HepG2 (cell line): ENCODE data around the gene TIPIN. TPM values are rescaled to one million over a fixed set of nuclear protein-coding genes. Genes with fewer than 3 reads are reported as not detected.

ENCODE experiments used
- BCL3 ChIP-seq: sonication (generic); formaldehyde crosslinking; IDR thresholded peaks from 2 replicates; pipeline ENCODE4 v1.5.1; 2020; ENCODE audit warnings: mild to moderate bottlenecking, missing genetic modification reagents, moderate library complexity
- BCL6 ChIP-seq: IDR thresholded peaks from 2 replicates; pipeline ENCODE4 v1.6.1; 2016; ENCODE audit warnings: missing genetic modification reagents, missing compliant biosample characterization
- FOXM1 ChIP-seq: sonication (generic); formaldehyde crosslinking; IDR thresholded peaks from 2 replicates; pipeline ENCODE4 v1.5.0; 2020; ENCODE audit warnings: missing genetic modification reagents
- HMG20A ChIP-seq: IDR thresholded peaks from 2 replicates; pipeline ENCODE4 v1.6.1; 2016; ENCODE audit warnings: borderline replicate concordance
- HNF4G ChIP-seq, 2 experiments: sonication (generic) in 1 of 2; formaldehyde crosslinking in 1 of 2; IDR thresholded peaks; 2 replicates each; pipeline versions ENCODE4 v1.4.0 to v1.6.1; 2011 to 2020; ENCODE audit warnings: borderline replicate concordance in 2 of 2, low read depth in 2 of 2, mild to moderate bottlenecking in 2 of 2, low read length in 1 of 2, missing genetic modification reagents in 1 of 2, moderate library complexity in 1 of 2
- KIAA2018 ChIP-seq: sonication (generic); formaldehyde crosslinking; IDR thresholded peaks from 2 replicates; pipeline ENCODE4 v1.5.0; 2020; ENCODE audit warnings: mild to moderate bottlenecking, missing genetic modification reagents, borderline replicate concordance
- NFIB ChIP-seq: sonication (generic); formaldehyde crosslinking; IDR thresholded peaks from 2 replicates; pipeline ENCODE4 v1.9.0; 2021; ENCODE audit warnings: missing genetic modification reagents, mild to moderate bottlenecking, borderline replicate concordance
- RAD51 ChIP-seq: fragments of 450-650 bp; IDR thresholded peaks from 2 replicates; pipeline ENCODE4 v1.6.1; 2016; ENCODE audit warnings: borderline replicate concordance
- TCF12 ChIP-seq, 2 experiments: fragments of 450-650 bp in 1 of 2; sonication (generic) in 1 of 2; formaldehyde crosslinking in 1 of 2; IDR thresholded peaks; 2 replicates each; pipeline versions ENCODE4 v1.6.1 to v1.8.0; 2017 to 2022; ENCODE audit warnings: antibody characterized with exemption in 1 of 2, mild to moderate bottlenecking in 1 of 2, missing genetic modification reagents in 1 of 2, moderate library complexity in 1 of 2
- TP53 ChIP-seq: sonication (generic); formaldehyde crosslinking; conservative IDR thresholded peaks from 2 replicates; pipeline ENCODE4 v1.4.0; 2020; ENCODE audit warnings: missing genetic modification reagents
- UBTF ChIP-seq: sonication (generic); formaldehyde crosslinking; IDR thresholded peaks from 2 replicates; pipeline ENCODE4 v1.4.0; 2020; ENCODE audit warnings: mild to moderate bottlenecking, missing genetic modification reagents
- ZNF639 ChIP-seq: conservative IDR thresholded peaks from 2 replicates; pipeline ENCODE4 v1.6.1; 2018; ENCODE audit warnings: missing genetic modification reagents
- ZNF672 ChIP-seq: sonication (generic); formaldehyde crosslinking; IDR thresholded peaks from 2 replicates; pipeline ENCODE4 v1.8.1; 2022; ENCODE audit warnings: missing genetic modification reagents
- polyA plus RNA-seq, 8 experiments: library from polyadenylated mRNA; depleted of rRNA in 3 of 8; stranded (reverse) in 7 of 8; unstranded in 1 of 8; fragments of >200 nt; fragmentation: Illumina TruSeq in 4 of 8; extraction: Trizol in 4 of 8; gene quantifications; 2 replicates each; pipeline versions ENCODE4 v1.2.1 to v1.2.3, GENCODE V29; 2011 to 2016; ENCODE audit warnings: low read depth in 4 of 8, missing spikeins in 1 of 8, mixed read lengths in 1 of 8; ENCODE audit not compliant: insufficient read depth in 1 of 8
- total RNA-seq, 5 experiments: library from RNA; depleted of rRNA; stranded (reverse); fragments of >200 nt; fragmentation: Illumina TruSeq; extraction: Trizol; gene quantifications; 2 replicates each; pipeline ENCODE4 v1.2.3, GENCODE V29; 2016; ENCODE audit warnings: low read depth in 1 of 5

TIPIN gene
- total and polyA plus RNA-seq, 2 of the 13 experiments (the other 11 are each of a cell fraction or from before 2014, with no cell fraction given) = 2.7 to 28.6 TPM

GRCh38 chr15:66356359-66357236 is at the start of gene TIPIN (continued):
- TF ChIP-seq KIAA2018 (CRISPR knock-in tag) (no peak), BCL6 (CRISPR knock-in tag) (peak; percentile 42; the same call in 1 of the 2 replicates), TP53 (CRISPR knock-in tag) (no peak), HNF4G (IDR thresholded peaks at IDR 0.05; ENCODE audit: borderline replicate concordance, low read depth, low read length) (no peak), HNF4G (CRISPR knock-in tag; IDR thresholded peaks at IDR 0.05; ENCODE audit: borderline replicate concordance, low read depth) (0 out of 2 replicates have a peak, but pooled peaks have one; percentile 56), TCF12 (IDR thresholded peaks at IDR 0.05) (no peak), TCF12 (CRISPR knock-in tag; IDR thresholded peaks at IDR 0.05) (no peak), ZNF672 (no peak), RAD51 (no peak), FOXM1 (no peak), HMG20A (CRISPR knock-in tag) (no peak), BCL3 (CRISPR knock-in tag) (peak; percentile 56; the same call in 1 of the 2 replicates), UBTF (CRISPR knock-in tag) (peak; percentile 63; the same call in 1 of the 2 replicates), NFIB (no peak), ZNF639 (CRISPR knock-in tag) (no peak)
